K562 (cell line): Measurements from ENCODE around the gene CNKSR1. TPM values are rescaled to one million over a fixed set of nuclear protein-coding genes. Genes with fewer than 3 reads are reported as not detected.

Experiments
- CBX3 ChIP-seq, 2 experiments: IDR thresholded peaks; 1 replicate in 1 of 2; 2 replicates in 1 of 2; pipeline ENCODE4 v1.6.1; 2012; ENCODE audit warnings: inconsistent platforms in 2 of 2, low read length in 2 of 2, borderline replicate concordance in 1 of 2, control low read depth in 1 of 2
- CHD1 ChIP-seq: fragments of 200-600 bp; sonication (generic); IDR thresholded peaks from one replicate; pipeline ENCODE4 v1.6.1; 2012; ENCODE audit warnings: mild to moderate bottlenecking, moderate library complexity, low read length, inconsistent platforms
- HDAC2 ChIP-seq: fragments of 450-650 bp; IDR thresholded peaks from 2 replicates; pipeline ENCODE4 v1.6.1; 2016; ENCODE audit warnings: mild to moderate bottlenecking
- HMG20A ChIP-seq: fragments of 450-650 bp; formaldehyde crosslinking; conservative IDR thresholded peaks from 2 replicates; pipeline ENCODE4 v1.4.0; 2020; ENCODE audit warnings: mild to moderate bottlenecking, mixed read lengths
- L3MBTL2 ChIP-seq: fragments of 450-650 bp; IDR thresholded peaks from 2 replicates; pipeline ENCODE4 v1.6.1; 2016; ENCODE audit warnings: mild to moderate bottlenecking, moderate library complexity
- ZNF143 ChIP-seq: sonication (generic); formaldehyde crosslinking; IDR thresholded peaks from 2 replicates; pipeline ENCODE4 v1.9.0; 2022; ENCODE audit warnings: mild to moderate bottlenecking, missing genetic modification reagents
- polyA plus RNA-seq, 8 experiments: library from polyadenylated mRNA; depleted of rRNA in 4 of 8; stranded (reverse) in 5 of 8; unstranded in 3 of 8; fragments of >200 nt; fragmentation: Nextera tagmentation in 2 of 8; fragmentation: Illumina TruSeq in 1 of 8; extraction: Ambion mirVana in 2 of 8; extraction: Trizol in 1 of 8; gene quantifications; 2 replicates each; pipeline versions ENCODE4 v1.2.1 to v1.2.3, GENCODE V29; 2011 to 2014; ENCODE audit warnings: inconsistent platforms in 1 of 8, missing spikeins in 1 of 8
- total RNA-seq, 7 experiments: library from RNA; depleted of rRNA in 6 of 7; stranded (reverse); fragments of >200 nt in 6 of 7; fragmentation: Illumina TruSeq in 2 of 7; extraction: Trizol in 2 of 7; gene quantifications; 2 replicates each; pipeline versions ENCODE4 v1.2.1 to v1.2.3, GENCODE V29; 2011 to 2021; ENCODE audit warnings: low replicate concordance in 1 of 7
- TF ChIP-seq, protein P1 (sequence below): fragments of 450-650 bp; IDR thresholded peaks from 2 replicates; pipeline ENCODE4 v1.6.1; 2016; ENCODE audit warnings: mild to moderate bottlenecking, moderate library complexity
- TF ChIP-seq, protein P2 (sequence below): sonication (generic); IDR thresholded peaks from 2 replicates; pipeline ENCODE4 v1.6.1; 2016
- TF ChIP-seq, protein P3 (sequence below): sonication (generic); formaldehyde crosslinking; IDR thresholded peaks from 2 replicates; pipeline ENCODE4 v1.8.0; 2022; ENCODE audit warnings: missing genetic modification reagents, mild to moderate bottlenecking, borderline replicate concordance
- TF ChIP-seq, protein P4 (sequence below): sonication (generic); formaldehyde crosslinking; IDR thresholded peaks from 2 replicates; pipeline ENCODE4 v1.9.0; 2022; ENCODE audit warnings: mild to moderate bottlenecking, missing genetic modification reagents

CNKSR1 gene
- total and polyA plus RNA-seq, 9 of the 15 experiments (the other 6 are each of a cell fraction or from before 2014, with no cell fraction given): 0.03 to 2.8 (median 1.1) TPM

DNA sequence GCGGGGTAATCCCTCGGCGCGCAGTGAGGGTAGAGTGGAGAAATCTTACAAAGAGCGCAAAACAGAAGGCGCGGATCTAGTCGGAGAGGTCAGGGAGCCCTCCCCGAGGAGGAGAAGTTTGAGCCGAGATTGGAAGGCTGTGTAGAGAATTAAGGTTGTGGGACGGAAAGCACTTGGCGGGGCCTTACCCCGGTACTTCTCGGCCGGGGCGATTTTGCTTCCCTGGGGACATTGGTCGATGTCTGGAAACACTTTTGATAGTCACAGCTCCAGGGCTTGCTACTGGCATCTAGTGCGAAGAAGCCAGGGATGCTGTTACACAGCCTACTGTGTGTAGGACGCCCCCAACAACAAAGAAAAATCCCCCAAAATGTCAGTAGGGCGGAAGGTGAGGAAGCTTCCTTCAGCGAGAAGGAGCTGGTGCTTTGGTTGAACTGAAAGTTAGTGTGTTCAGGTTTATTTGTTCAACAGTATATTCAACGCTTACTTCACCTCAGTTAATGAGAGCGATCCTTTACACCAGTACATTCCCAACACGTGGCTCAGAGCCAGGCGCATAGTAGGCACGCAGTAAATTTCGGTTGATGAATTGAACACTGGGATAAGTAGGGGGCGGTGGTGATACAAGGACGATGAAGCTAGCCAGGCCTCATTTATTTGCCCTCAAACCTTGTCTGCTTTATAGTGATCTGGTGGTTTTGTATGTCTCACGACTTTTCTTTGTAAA, 57.5 kb downstream of the CNKSR1 start (continued):
- TF ChIP-seq, protein P1, sequence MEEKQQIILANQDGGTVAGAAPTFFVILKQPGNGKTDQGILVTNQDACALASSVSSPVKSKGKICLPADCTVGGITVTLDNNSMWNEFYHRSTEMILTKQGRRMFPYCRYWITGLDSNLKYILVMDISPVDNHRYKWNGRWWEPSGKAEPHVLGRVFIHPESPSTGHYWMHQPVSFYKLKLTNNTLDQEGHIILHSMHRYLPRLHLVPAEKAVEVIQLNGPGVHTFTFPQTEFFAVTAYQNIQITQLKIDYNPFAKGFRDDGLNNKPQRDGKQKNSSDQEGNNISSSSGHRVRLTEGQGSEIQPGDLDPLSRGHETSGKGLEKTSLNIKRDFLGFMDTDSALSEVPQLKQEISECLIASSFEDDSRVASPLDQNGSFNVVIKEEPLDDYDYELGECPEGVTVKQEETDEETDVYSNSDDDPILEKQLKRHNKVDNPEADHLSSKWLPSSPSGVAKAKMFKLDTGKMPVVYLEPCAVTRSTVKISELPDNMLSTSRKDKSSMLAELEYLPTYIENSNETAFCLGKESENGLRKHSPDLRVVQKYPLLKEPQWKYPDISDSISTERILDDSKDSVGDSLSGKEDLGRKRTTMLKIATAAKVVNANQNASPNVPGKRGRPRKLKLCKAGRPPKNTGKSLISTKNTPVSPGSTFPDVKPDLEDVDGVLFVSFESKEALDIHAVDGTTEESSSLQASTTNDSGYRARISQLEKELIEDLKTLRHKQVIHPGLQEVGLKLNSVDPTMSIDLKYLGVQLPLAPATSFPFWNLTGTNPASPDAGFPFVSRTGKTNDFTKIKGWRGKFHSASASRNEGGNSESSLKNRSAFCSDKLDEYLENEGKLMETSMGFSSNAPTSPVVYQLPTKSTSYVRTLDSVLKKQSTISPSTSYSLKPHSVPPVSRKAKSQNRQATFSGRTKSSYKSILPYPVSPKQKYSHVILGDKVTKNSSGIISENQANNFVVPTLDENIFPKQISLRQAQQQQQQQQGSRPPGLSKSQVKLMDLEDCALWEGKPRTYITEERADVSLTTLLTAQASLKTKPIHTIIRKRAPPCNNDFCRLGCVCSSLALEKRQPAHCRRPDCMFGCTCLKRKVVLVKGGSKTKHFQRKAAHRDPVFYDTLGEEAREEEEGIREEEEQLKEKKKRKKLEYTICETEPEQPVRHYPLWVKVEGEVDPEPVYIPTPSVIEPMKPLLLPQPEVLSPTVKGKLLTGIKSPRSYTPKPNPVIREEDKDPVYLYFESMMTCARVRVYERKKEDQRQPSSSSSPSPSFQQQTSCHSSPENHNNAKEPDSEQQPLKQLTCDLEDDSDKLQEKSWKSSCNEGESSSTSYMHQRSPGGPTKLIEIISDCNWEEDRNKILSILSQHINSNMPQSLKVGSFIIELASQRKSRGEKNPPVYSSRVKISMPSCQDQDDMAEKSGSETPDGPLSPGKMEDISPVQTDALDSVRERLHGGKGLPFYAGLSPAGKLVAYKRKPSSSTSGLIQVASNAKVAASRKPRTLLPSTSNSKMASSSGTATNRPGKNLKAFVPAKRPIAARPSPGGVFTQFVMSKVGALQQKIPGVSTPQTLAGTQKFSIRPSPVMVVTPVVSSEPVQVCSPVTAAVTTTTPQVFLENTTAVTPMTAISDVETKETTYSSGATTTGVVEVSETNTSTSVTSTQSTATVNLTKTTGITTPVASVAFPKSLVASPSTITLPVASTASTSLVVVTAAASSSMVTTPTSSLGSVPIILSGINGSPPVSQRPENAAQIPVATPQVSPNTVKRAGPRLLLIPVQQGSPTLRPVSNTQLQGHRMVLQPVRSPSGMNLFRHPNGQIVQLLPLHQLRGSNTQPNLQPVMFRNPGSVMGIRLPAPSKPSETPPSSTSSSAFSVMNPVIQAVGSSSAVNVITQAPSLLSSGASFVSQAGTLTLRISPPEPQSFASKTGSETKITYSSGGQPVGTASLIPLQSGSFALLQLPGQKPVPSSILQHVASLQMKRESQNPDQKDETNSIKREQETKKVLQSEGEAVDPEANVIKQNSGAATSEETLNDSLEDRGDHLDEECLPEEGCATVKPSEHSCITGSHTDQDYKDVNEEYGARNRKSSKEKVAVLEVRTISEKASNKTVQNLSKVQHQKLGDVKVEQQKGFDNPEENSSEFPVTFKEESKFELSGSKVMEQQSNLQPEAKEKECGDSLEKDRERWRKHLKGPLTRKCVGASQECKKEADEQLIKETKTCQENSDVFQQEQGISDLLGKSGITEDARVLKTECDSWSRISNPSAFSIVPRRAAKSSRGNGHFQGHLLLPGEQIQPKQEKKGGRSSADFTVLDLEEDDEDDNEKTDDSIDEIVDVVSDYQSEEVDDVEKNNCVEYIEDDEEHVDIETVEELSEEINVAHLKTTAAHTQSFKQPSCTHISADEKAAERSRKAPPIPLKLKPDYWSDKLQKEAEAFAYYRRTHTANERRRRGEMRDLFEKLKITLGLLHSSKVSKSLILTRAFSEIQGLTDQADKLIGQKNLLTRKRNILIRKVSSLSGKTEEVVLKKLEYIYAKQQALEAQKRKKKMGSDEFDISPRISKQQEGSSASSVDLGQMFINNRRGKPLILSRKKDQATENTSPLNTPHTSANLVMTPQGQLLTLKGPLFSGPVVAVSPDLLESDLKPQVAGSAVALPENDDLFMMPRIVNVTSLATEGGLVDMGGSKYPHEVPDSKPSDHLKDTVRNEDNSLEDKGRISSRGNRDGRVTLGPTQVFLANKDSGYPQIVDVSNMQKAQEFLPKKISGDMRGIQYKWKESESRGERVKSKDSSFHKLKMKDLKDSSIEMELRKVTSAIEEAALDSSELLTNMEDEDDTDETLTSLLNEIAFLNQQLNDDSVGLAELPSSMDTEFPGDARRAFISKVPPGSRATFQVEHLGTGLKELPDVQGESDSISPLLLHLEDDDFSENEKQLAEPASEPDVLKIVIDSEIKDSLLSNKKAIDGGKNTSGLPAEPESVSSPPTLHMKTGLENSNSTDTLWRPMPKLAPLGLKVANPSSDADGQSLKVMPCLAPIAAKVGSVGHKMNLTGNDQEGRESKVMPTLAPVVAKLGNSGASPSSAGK: peak; percentile 47; the same call in 1 of the 2 replicates
- TF ChIP-seq CBX3 (IDR thresholded peaks at IDR 0.05; ENCODE audit: borderline replicate concordance in 1 of 2, low read length in 2 of 2): no peak
- peak; percentile 55 for TF ChIP-seq CHD1
- TF ChIP-seq, protein P2, sequence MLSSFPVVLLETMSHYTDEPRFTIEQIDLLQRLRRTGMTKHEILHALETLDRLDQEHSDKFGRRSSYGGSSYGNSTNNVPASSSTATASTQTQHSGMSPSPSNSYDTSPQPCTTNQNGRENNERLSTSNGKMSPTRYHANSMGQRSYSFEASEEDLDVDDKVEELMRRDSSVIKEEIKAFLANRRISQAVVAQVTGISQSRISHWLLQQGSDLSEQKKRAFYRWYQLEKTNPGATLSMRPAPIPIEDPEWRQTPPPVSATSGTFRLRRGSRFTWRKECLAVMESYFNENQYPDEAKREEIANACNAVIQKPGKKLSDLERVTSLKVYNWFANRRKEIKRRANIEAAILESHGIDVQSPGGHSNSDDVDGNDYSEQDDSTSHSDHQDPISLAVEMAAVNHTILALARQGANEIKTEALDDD: peak; percentile 27; the same call in 1 of the 2 replicates
- TF ChIP-seq HMG20A (CRISPR knock-in tag): no peak
- TF ChIP-seq, protein P3, sequence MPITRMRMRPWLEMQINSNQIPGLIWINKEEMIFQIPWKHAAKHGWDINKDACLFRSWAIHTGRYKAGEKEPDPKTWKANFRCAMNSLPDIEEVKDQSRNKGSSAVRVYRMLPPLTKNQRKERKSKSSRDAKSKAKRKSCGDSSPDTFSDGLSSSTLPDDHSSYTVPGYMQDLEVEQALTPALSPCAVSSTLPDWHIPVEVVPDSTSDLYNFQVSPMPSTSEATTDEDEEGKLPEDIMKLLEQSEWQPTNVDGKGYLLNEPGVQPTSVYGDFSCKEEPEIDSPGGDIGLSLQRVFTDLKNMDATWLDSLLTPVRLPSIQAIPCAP (CRISPR knock-in tag): no peak
- 0 out of 2 replicates have a peak, but pooled peaks have one; percentile 14 for TF ChIP-seq ZNF143 (CRISPR knock-in tag)
- TF ChIP-seq, protein P4, sequence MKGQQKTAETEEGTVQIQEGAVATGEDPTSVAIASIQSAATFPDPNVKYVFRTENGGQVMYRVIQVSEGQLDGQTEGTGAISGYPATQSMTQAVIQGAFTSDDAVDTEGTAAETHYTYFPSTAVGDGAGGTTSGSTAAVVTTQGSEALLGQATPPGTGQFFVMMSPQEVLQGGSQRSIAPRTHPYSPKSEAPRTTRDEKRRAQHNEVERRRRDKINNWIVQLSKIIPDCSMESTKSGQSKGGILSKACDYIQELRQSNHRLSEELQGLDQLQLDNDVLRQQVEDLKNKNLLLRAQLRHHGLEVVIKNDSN: peak; percentile 34; the same call in 1 of the 2 replicates
- peak; percentile 12; the same call in 1 of the 2 replicates for TF ChIP-seq HDAC2
- peak; percentile 59 for TF ChIP-seq L3MBTL2
